Omental fat pad (tissue), 4 donors: ENCODE results near the gene LRP2. TPM values are rescaled to one million over a fixed set of nuclear protein-coding genes. Genes with fewer than 3 reads are reported as not detected.
A peak's percentile ranks its signal among the peaks of the same experiment; 100 is the strongest.
"Not testable (repeated sequence)": the region's sequence is repeated elsewhere in the genome, so short reads cannot be mapped to it uniquely, and the experiment has no call there.

Experiments used
- ATAC-seq: fragments of 150-250 bp; one replicate; pipeline ENCODE4 v1.9.1; 2016; ENCODE audit warnings: mild to moderate bottlenecking, moderate library complexity; ENCODE audit not compliant: low FRiP score
- DNase-seq: peaks from one replicate; pipeline ENCODE4 v3.0.0-alpha.2; 2019; ENCODE audit warnings: low spot score
- total RNA-seq, 4 donors: library from RNA; depleted of rRNA; stranded (reverse); fragments of >200 nt; gene quantifications; one replicate each; pipeline ENCODE4 v1.1.0, GENCODE V29; 2016
- TF ChIP-seq, protein P1 (sequence below), 3 donors: fragments of 450-650 bp; IDR thresholded peaks; one replicate each; pipeline ENCODE4 v1.5.1; 2016 to 2017; ENCODE audit warnings: antibody characterized with exemption in 3 of 3, mild to moderate bottlenecking in 3 of 3, moderate library complexity in 2 of 3

Gene LRP2
- total RNA-seq, 4 donors from 2014 or later = 12.2 to 58.3 (median 14.1) TPM; not detected in 1

DNA sequence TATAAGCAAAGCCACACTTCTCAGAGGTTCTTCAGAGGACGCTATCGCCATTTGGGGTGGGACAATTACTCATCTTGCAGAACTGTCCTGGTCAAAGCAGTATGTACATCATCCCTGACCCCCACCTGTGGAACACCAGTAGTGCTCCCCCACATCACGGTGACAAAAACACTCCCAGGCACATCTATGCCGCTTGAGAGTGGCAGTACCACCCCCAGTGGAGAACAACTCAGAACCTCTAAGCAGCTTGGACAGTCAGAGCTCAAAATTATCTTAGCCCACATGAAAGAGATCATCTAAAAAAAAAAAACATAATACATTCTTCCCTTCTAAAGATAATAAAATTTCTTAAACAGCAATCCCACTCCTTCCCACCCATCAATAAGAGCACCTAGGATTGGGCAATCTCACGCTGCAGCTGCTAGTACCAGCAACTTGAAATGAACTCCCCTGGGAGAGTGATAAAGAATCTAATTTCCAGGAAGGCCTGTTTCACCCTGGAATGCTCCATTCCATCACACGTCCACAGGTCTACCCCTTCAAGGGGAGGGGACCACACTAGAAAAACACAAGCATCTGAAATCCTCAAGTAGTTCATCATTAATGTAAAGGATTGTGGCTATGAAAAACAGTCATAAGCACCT lies 31.7 kb downstream of the LRP2 start:
- DNase-seq = no peak
- no peak for ATAC-seq
- TF ChIP-seq, protein P1, sequence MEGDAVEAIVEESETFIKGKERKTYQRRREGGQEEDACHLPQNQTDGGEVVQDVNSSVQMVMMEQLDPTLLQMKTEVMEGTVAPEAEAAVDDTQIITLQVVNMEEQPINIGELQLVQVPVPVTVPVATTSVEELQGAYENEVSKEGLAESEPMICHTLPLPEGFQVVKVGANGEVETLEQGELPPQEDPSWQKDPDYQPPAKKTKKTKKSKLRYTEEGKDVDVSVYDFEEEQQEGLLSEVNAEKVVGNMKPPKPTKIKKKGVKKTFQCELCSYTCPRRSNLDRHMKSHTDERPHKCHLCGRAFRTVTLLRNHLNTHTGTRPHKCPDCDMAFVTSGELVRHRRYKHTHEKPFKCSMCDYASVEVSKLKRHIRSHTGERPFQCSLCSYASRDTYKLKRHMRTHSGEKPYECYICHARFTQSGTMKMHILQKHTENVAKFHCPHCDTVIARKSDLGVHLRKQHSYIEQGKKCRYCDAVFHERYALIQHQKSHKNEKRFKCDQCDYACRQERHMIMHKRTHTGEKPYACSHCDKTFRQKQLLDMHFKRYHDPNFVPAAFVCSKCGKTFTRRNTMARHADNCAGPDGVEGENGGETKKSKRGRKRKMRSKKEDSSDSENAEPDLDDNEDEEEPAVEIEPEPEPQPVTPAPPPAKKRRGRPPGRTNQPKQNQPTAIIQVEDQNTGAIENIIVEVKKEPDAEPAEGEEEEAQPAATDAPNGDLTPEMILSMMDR (IDR thresholded peaks at IDR 0.05) = no peak

DNA sequence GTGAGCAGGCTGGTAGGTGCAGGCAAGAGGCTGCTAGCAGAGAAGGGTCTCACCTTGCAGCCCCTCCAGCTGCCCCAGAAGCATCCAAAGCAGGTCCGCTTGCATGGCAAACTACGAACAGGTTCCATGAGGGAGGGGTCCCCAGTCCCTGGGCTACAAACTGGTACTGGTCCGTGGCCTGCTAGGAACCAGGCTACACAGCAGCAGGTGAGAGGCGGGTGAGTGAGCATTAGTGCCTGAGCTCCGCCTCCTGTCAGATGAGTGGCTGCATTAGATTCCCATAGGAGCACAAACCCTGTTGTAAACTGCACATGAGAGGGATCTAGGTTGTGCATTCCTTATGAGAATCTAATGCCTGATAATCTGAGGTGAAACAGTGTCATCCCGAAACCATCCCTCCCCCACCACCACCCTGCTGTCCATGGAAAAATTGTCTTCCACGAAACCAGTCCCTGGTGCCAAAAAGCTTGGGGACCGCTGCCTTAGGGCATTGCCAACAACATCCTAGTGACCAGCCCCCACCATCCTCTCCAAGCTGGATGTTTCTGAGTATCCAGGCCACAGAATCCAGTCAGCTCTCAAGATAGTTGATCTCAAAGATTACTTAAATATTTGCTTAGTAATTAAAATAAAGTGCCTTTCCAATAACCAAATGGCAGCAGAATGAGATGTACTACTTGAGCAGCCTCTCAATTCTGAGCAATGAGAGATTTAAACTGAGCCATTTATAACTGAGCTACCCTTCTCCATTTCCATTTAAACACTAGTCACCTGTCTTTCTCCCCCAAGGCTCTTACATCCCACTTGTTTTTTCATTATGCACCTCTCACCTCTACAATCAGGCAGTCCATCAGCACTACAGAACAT lies 32.4 kb downstream of the LRP2 start:
- ATAC-seq (no peak), DNase-seq (no peak)
- TF ChIP-seq, protein P1 (IDR thresholded peaks at IDR 0.05) = no peak

DNA sequence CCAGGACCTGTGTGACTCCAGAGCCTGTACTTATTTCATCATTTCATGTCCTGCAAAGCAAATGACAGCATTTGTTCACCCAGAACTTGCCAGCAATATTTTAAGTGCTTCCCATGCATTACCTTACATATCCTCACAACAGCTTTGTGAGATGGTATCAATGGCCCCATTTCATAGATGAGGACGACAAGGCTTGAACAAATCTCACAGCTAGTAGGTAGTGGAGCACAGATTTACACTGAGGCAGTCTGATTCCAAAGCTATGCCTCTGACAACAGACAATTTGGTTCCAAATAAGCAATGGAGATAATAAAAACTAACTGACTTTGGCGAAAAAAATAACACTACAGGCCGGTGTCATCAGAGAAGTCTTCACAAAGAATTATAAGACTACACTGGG lies 33.5 kb downstream of the LRP2 start:
- DNase-seq = no peak
- no peak for ATAC-seq
- TF ChIP-seq, protein P1 (IDR thresholded peaks at IDR 0.05) = no peak

DNA sequence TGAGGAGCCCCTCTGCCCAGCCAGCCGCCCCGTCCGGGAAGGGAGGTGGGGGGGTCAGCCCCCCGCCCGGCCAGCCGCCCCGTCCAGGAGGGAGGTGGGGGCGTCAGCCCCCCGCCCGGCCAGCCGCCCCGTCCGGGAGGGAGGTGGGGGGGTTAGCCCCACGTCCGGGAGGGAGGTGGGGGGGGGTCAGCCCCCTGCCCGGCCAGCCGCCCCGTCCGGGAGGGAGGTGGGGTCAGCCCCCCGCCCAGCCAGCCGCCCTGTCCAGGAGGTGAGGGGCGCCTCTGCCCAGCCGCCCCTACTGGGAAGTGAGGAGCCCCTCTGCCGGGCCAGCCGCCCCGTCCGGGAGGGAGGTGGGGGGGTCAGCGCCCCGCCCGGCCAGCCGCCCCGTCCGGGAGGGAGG lies 34.5 kb downstream of the LRP2 start:
- not testable (repeated sequence) for DNase-seq, ATAC-seq

GRCh38 chr2:169325886-169326285 lies 36.4 kb downstream of the LRP2 start:
- not testable (repeated sequence) for ATAC-seq

GRCh38 chr2:169324581-169325260 lies 37.6 kb downstream of the LRP2 start:
- ATAC-seq (peak; percentile 19), DNase-seq (no peak)
- TF ChIP-seq, protein P1 (IDR thresholded peaks at IDR 0.05) = no peak

More at GRCh38 chr2:169325886-169326285, 36.4 kb downstream of the LRP2 start:
- not testable (repeated sequence) for DNase-seq

- TF ChIP-seq, protein P1 (IDR thresholded peaks at IDR 0.05) = no peak
- ATAC-seq = no peak
Measured at GRCh38 chr2:169323841-169324240, 38.5 kb downstream of the LRP2 start.

More at GRCh38 chr2:169323841-169324240, 38.5 kb downstream of the LRP2 start:
- DNase-seq = no peak
